GM21529 (cell line): Measurements from ENCODE around the gene MAST2.
"Not testable (repeated sequence)": the region's sequence is repeated elsewhere in the genome, so short reads cannot be mapped to it uniquely, and the experiment has no call there.

Source experiments
- ATAC-seq: cut with Tn5 transposase; IDR thresholded peaks from one replicate; pipeline ENCODE4 v1.9.1; 2021; ENCODE audit not compliant: unreplicated experiment

The MAST2 gene

GRCh38 chr1:45891087-45891486 lies 87.7 kb downstream of the MAST2 start:
- ATAC-seq: no peak

GRCh38 chr1:45892068-45892785 lies 88.8 kb downstream of the MAST2 start:
- no peak for ATAC-seq

- ATAC-seq: no peak
Measured at GRCh38 chr1:45894331-45894730, 90.9 kb downstream of the MAST2 start.

GRCh38 chr1:45894921-45895320 lies 91.5 kb downstream of the MAST2 start:
- ATAC-seq: no peak

- ATAC-seq: no peak
Measured at GRCh38 chr1:45895406-45895805, 92.0 kb downstream of the MAST2 start.

- no peak for ATAC-seq
Measured at GRCh38 chr1:45906883-45907282, 103.5 kb downstream of the MAST2 start.

GRCh38 chr1:45908611-45909140 lies 105.3 kb downstream of the MAST2 start:
- no peak for ATAC-seq

GRCh38 chr1:45911634-45912033 lies 108.2 kb downstream of the MAST2 start:
- ATAC-seq: no peak

- ATAC-seq: no peak
Measured at GRCh38 chr1:45913183-45913683, 109.8 kb downstream of the MAST2 start.

GRCh38 chr1:45913731-45914501 lies 110.5 kb downstream of the MAST2 start:
- no peak for ATAC-seq

GRCh38 chr1:45914836-45915235 lies 111.4 kb downstream of the MAST2 start:
- ATAC-seq: no peak

GRCh38 chr1:45922374-45922773 lies 119.0 kb downstream of the MAST2 start:
- ATAC-seq: no peak

GRCh38 chr1:45922813-45923212 lies 119.4 kb downstream of the MAST2 start:
- ATAC-seq: no peak

- no peak for ATAC-seq
Measured at GRCh38 chr1:45923343-45923742, 119.9 kb downstream of the MAST2 start.

GRCh38 chr1:45924736-45925135 lies 121.3 kb downstream of the MAST2 start:
- ATAC-seq: no peak

- peak; percentile 49 for ATAC-seq
Measured at GRCh38 chr1:45925728-45926287, 122.4 kb downstream of the MAST2 start.

- ATAC-seq: no peak
Measured at GRCh38 chr1:45926330-45926729, 122.9 kb downstream of the MAST2 start.

- ATAC-seq: not testable (repeated sequence)
Measured at GRCh38 chr1:45927231-45927915, 124.0 kb downstream of the MAST2 start.

- no peak for ATAC-seq
Measured at GRCh38 chr1:45928486-45929205, 125.2 kb downstream of the MAST2 start.

- ATAC-seq: no peak
Measured at GRCh38 chr1:45929257-45929687, 125.9 kb downstream of the MAST2 start.
